HepG2 (cell line): Measurements from ENCODE around the gene OSGIN1.

Experiments
- ATAD3A ChIP-seq: sonication (generic); formaldehyde crosslinking; IDR thresholded peaks from 2 replicates; pipeline ENCODE4 v1.4.0; 2020; ENCODE audit warnings: missing genetic modification reagents
- ATF3 ChIP-seq: sonication (generic); formaldehyde crosslinking; IDR thresholded peaks from 2 replicates; pipeline ENCODE4 v1.4.0; 2020; ENCODE audit warnings: missing genetic modification reagents
- CTCF ChIP-seq: sonication (generic); formaldehyde crosslinking; IDR thresholded peaks from 2 replicates; pipeline ENCODE4 v1.5.0; 2020; ENCODE audit warnings: mild to moderate bottlenecking, missing genetic modification reagents, moderate library complexity
- EP300 ChIP-seq, 3 experiments: sonication (generic) in 1 of 3; formaldehyde crosslinking in 1 of 3; IDR thresholded peaks; 2 replicates each; pipeline versions ENCODE4 v1.5.1 to v1.6.1; 2011 to 2020; ENCODE audit warnings: low read depth in 2 of 3, low read length in 2 of 3, borderline replicate concordance in 1 of 3, improper control_type of control experiment in 1 of 3, mild to moderate bottlenecking in 1 of 3, missing genetic modification reagents in 1 of 3, moderate library complexity in 1 of 3
- GABPA ChIP-seq, 2 experiments: IDR thresholded peaks; 2 replicates each; pipeline ENCODE4 v1.6.1; 2011 to 2016; ENCODE audit warnings: low read depth in 2 of 2, low read length in 1 of 2, missing biosample characterization in 1 of 2, missing genetic modification characterization in 1 of 2
- KAT7 ChIP-seq: IDR thresholded peaks from 2 replicates; pipeline ENCODE4 v1.6.1; 2018; ENCODE audit warnings: borderline replicate concordance, missing compliant biosample characterization
- KIAA2018 ChIP-seq: sonication (generic); formaldehyde crosslinking; IDR thresholded peaks from 2 replicates; pipeline ENCODE4 v1.5.0; 2020; ENCODE audit warnings: mild to moderate bottlenecking, missing genetic modification reagents, borderline replicate concordance
- POLR2AphosphoS5 ChIP-seq: IDR thresholded peaks from 2 replicates; pipeline ENCODE4 v1.6.1; 2012; ENCODE audit warnings: low read depth, low read length
- ZFP1 ChIP-seq: IDR thresholded peaks from 2 replicates; pipeline ENCODE4 v1.6.1; 2016
- ZNF34 ChIP-seq: sonication (generic); formaldehyde crosslinking; IDR thresholded peaks from 2 replicates; pipeline ENCODE4 v1.4.0; 2020; ENCODE audit warnings: mild to moderate bottlenecking, missing genetic modification reagents, borderline replicate concordance
- ZNF607 ChIP-seq: sonication (generic); formaldehyde crosslinking; IDR thresholded peaks from 2 replicates; pipeline ENCODE4 v1.5.1; 2020; ENCODE audit warnings: missing genetic modification reagents, mild to moderate bottlenecking, borderline replicate concordance
- ZNF703 ChIP-seq: sonication (generic); formaldehyde crosslinking; IDR thresholded peaks from 2 replicates; pipeline ENCODE4 v1.5.1; 2020; ENCODE audit warnings: missing genetic modification reagents, mild to moderate bottlenecking, moderate library complexity, borderline replicate concordance

- TF ChIP-seq ZFP1 (CRISPR knock-in tag), result no peak
- no peak for TF ChIP-seq EP300 (IDR thresholded peaks at IDR 0.05; ENCODE audit: low read depth in 2 of 2, low read length in 2 of 2)
- TF ChIP-seq EP300 (CRISPR knock-in tag; IDR thresholded peaks at IDR 0.05; ENCODE audit: borderline replicate concordance), result no peak
- TF ChIP-seq ATAD3A, result no peak
- no peak for TF ChIP-seq ZNF34 (CRISPR knock-in tag)
- TF ChIP-seq ZNF703 (CRISPR knock-in tag), result no peak
- TF ChIP-seq KAT7 (CRISPR knock-in tag), result no peak
- TF ChIP-seq CTCF (CRISPR knock-in tag), result no peak
- TF ChIP-seq GABPA (IDR thresholded peaks at IDR 0.05; ENCODE audit: low read depth, low read length), result no peak
- no peak for TF ChIP-seq GABPA (CRISPR knock-in tag; IDR thresholded peaks at IDR 0.05; ENCODE audit: low read depth)
- TF ChIP-seq POLR2AphosphoS5, result no peak
- no peak for TF ChIP-seq KIAA2018 (CRISPR knock-in tag)
- TF ChIP-seq ATF3 (CRISPR knock-in tag), result no peak
- no peak for TF ChIP-seq ZNF607 (CRISPR knock-in tag)
Measured at GRCh38 chr16:83930730-83931500, 22.1 kb upstream of the OSGIN1 start.
